GM19099 (cell line): ENCODE data around the gene PCDHB8.
"Not testable (repeated sequence)": the region's sequence is repeated elsewhere in the genome, so short reads cannot be mapped to it uniquely, and the experiment has no call there.

ENCODE experiments used
- POLR2A ChIP-seq: IDR thresholded peaks from 3 replicates; pipeline ENCODE4 v1.6.1; 2011; ENCODE audit warnings: low read depth; ENCODE audit not compliant: insufficient read length; ENCODE audit errors: extremely low read depth

Gene PCDHB8

GRCh38 chr5:141177577-141178191 is at the start of gene PCDHB8:
Gene PCDHB8, plus strand, starts transcription at chr5:141177790. Its CDS starts 245 bp downstream, at chr5:141178035.
- not testable (repeated sequence) for TF ChIP-seq POLR2A

- no peak for TF ChIP-seq POLR2A
These were observed 42.4 kb upstream of the PCDHB8 start, which contains the start of gene PCDHB5 for GRCh38 chr5:141135030-141135717. Gene PCDHB5, plus strand, starts transcription at chr5:141135206. Its CDS starts 229 bp downstream, at chr5:141135435.

DNA sequence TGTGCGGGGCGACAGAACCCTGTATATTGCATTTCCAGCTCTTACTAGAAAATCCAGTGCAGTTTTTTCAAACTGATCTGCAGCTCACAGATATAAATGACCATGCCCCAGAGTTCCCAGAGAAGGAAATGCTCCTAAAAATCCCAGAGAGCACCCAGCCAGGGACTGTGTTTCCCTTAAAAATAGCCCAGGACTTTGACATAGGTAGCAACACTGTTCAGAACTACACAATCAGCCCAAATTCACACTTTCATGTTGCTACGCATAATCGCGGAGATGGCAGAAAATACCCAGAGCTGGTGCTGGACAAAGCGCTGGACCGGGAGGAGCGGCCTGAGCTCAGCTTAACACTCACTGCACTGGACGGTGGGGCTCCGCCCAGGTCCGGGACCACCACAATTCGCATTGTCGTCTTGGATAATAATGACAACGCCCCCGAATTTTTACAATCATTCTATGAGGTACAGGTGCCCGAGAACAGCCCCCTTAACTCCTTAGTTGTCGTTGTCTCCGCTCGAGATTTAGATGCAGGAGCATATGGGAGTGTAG is 41.8 kb upstream of the PCDHB8 start:
- no peak for TF ChIP-seq POLR2A

GRCh38 chr5:141149812-141150211 is 27.8 kb upstream of the PCDHB8 start, which contains the start of gene PCDHB6:
Gene PCDHB6, plus strand, starts transcription at chr5:141150057. Its CDS starts 201 bp downstream, at chr5:141150258.
- no peak for TF ChIP-seq POLR2A

- no peak for TF ChIP-seq POLR2A
These were observed 27.2 kb upstream of the PCDHB8 start for GRCh38 chr5:141150224-141150992.

- TF ChIP-seq POLR2A: no peak
These were observed 26.6 kb upstream of the PCDHB8 start for GRCh38 chr5:141150993-141151325.

GRCh38 chr5:141155540-141156374 is 21.8 kb upstream of the PCDHB8 start:
- TF ChIP-seq POLR2A: no peak

GRCh38 chr5:141172381-141173204 is 5.0 kb upstream of the PCDHB8 start, which contains the start of gene PCDHB7:
Gene PCDHB7, plus strand, starts transcription at chr5:141172644. Its CDS starts 192 bp downstream, at chr5:141172836.
- TF ChIP-seq POLR2A: no peak

DNA sequence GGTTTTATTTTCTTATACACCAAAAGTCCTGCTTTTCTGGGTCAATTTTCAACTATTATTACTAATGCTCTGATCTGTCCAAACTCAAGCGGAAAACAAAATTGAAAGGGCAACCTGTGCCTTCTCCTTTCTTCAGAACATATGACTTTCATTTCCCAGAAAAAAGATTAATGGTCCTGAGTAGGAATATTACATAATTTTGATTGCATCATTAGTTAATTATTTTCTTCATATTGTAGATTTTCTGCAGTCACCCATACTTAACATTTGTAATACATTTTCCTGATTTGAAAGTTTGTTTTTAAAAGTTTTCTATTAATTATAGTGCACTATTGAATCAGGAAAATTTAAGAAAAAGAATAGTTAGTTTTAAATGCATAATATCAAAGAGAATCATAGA is 1.7 kb upstream of the PCDHB8 start:
- TF ChIP-seq POLR2A: no peak

DNA sequence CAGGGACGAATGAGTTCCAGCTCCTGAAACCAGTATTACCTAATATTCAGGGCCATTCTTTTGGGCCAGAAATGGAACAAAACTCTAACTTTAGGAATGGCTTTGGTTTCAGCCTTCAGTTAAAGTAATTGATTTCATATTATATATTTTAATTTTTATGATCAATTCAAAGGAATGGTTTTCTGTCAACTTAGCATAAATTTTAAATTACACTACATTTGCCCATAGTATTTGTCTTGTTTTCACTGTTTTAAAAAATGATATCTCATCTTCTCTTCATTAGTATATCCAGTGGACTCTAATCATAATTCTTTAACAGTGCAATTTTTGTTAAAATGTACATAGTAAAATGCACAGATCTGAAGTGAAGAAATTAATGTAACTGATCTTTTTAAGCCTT is 2.7 kb downstream of the PCDHB8 start:
- no peak for TF ChIP-seq POLR2A

- no peak for TF ChIP-seq POLR2A
These were observed 4.7 kb downstream of the PCDHB8 start, which contains the start of gene PCDHB16 for GRCh38 chr5:141182248-141182647. Gene PCDHB16, plus strand, starts transcription at chr5:141182387. Its CDS starts 173 bp downstream, at chr5:141182560.

DNA sequence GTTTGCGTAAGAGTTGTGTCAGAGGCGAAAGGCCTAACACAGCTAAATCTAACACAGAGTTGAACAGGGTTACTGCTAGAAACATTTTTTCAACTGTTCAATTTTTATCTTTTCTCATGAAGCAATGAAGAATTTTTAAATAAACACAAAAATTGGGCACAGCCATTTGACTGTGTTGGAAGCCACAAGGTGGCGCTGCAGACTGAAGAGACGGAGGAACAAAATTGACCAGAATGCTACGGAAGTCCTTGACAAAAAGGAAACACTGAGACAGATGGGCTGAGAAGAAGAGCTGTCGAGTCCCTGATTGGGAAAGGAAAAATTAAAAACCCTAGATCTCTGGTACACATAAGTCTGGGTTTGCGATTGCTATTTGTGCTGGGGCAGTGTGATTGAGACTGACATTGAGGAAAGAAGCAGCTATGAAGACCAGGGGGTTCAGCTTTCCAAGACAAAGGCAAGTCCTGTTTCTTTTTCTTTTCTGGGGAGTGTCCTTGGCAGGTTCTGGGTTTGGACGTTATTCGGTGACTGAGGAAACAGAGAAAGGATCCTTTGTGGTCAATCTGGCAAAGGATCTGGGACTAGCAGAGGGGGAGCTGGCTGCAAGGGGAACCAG is 9.4 kb downstream of the PCDHB8 start, which contains the start of gene PCDHB9:
Gene PCDHB9 (plus strand): TSS at position 265 of the 616 bp plus-strand sequence. CDS start 158 bp downstream, at position 423.
- TF ChIP-seq POLR2A: no peak

DNA sequence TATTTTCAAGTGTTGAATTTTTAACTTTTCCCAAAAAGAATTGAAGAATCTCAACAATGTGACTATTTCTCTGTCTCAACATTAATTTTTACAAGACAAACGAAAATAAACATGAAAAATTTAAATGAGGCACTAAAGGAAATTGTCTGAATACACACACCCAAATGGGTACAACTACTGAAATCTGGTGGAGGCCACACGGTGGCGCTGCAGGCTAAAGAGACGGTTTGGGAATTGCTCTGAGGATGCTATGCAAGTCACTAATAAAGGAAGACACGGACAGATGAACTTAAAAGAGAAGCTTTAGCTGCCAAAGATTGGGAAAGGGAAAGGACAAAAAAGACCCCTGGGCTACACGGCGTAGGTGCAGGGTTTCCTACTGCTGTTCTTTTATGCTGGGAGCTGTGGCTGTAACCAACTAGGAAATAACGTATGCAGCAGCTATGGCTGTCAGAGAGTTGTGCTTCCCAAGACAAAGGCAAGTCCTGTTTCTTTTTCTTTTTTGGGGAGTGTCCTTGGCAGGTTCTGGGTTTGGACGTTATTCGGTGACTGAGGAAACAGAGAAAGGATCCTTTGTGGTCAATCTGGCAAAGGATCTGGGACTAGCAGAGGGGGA is 14.6 kb downstream of the PCDHB8 start, which contains the start of gene PCDHB10:
Gene PCDHB10 (plus strand): TSS at position 244 of the 616 bp plus-strand sequence. CDS start 200 bp downstream, at position 444.
- TF ChIP-seq POLR2A: no peak

- no peak for TF ChIP-seq POLR2A
These were observed 18.8 kb downstream of the PCDHB8 start for GRCh38 chr5:141196363-141196762.
